ENCODE data around the gene LDB3. TPM values are rescaled to one million over a fixed set of nuclear protein-coding genes. Genes with fewer than 3 reads are reported as not detected.

The LDB3 gene
- total RNA-seq, 2 donors from 2014 or later, result 0.11 to 0.35 TPM

DNA sequence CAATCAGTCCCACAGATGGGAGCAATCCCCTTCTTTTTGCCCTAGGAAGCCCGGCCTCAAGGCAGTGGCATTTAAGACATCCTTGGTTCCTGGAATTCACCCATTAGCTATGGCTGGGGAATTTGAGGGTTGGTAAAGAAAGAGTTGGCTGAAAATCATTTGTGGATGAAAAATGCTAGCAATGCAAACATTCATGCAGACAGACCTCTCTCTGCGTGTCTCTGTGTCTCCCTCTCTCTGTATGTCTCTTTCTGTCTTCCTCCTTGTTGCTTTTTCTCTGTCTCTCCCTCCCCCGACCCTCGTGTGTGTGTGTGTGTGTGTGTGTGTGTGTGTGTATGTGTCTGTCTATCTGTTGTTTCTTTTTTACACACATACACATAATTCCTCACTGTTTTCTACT is 19.4 kb downstream of the LDB3 start:
- 79% methylated on average over 1 of the region's 4 CpGs; no CpG with 5 or more reads in 1 of the 2 experiments for WGBS, 2 experiments (ENCODE audit: insufficient coverage in 1 of 2, insufficient read length in 1 of 2)
- no peak overlapping the region for H3K9ac ChIP-seq (ENCODE audit: extremely low read depth, low read length, poor library complexity, severe bottlenecking)
- H3K4me3 Mint-ChIP-seq, result no peak overlapping the region
- DNase-seq, result no peak
- no peaks in the 10 kb centered on the region for H3K9me3 Mint-ChIP-seq
- no peaks in the 10 kb centered on the region for H3K27me3 ChIP-seq (ENCODE audit: control insufficient read depth, insufficient read depth, low read length, poor library complexity, severe bottlenecking)
- H3K4me1 ChIP-seq (ENCODE audit: control insufficient read depth, insufficient read depth, low read length), result no peaks in the 10 kb centered on the region
- TF ChIP-seq, protein P1, sequence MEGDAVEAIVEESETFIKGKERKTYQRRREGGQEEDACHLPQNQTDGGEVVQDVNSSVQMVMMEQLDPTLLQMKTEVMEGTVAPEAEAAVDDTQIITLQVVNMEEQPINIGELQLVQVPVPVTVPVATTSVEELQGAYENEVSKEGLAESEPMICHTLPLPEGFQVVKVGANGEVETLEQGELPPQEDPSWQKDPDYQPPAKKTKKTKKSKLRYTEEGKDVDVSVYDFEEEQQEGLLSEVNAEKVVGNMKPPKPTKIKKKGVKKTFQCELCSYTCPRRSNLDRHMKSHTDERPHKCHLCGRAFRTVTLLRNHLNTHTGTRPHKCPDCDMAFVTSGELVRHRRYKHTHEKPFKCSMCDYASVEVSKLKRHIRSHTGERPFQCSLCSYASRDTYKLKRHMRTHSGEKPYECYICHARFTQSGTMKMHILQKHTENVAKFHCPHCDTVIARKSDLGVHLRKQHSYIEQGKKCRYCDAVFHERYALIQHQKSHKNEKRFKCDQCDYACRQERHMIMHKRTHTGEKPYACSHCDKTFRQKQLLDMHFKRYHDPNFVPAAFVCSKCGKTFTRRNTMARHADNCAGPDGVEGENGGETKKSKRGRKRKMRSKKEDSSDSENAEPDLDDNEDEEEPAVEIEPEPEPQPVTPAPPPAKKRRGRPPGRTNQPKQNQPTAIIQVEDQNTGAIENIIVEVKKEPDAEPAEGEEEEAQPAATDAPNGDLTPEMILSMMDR (conservative IDR thresholded peaks at IDR 0.05), result no peak
- H3K27ac Mint-ChIP-seq, result no peak overlapping the region
- no peak overlapping the region for H3K27ac ChIP-seq (ENCODE audit: low read depth, low read length)
- H3K36me3 Mint-ChIP-seq (ENCODE audit: low read depth), result no peaks in the 10 kb centered on the region
- H3K36me3 ChIP-seq (ENCODE audit: control insufficient read depth, insufficient read depth, low read length), result no peaks in the 10 kb centered on the region
- no peaks in the 10 kb centered on the region for H3K9me3 ChIP-seq (ENCODE audit: control insufficient read depth, low read length)
- no peaks in the 10 kb centered on the region for H3K27me3 Mint-ChIP-seq (ENCODE audit: insufficient read depth)
- peaks cover 4% of the 10 kb centered on the region for H3K4me1 Mint-ChIP-seq
- H3K4me3 ChIP-seq (ENCODE audit: low read length), result no peak overlapping the region

DNA sequence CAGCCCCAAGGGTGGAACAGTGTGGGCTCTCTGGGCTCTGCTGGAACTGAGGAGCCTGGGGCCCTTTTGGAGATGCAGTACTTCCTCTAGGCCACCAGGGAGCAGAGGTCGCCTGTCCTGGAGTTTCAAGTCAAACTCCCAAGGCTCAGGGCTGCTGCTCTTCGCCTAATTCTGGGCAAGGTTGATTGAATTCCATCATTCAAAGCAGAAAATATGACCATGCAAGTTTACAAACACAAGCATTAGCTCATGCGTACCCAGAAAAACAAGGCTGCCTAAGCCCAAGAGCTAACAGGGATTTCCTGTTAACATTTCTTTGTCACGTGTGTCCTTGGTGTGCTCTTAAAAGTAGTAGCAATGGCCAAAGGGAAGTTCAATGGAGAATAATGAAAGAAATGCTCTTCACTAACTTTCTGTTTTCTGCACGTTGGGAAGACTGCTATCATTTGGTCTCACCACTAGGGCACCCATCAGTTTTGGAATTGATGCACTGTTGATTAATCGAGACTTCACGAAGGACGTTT is 20.1 kb downstream of the LDB3 start:
- DNase-seq, result peak; percentile 89
- Mint-ChIP-seq H3K9me3 (no peaks in the 10 kb centered on the region), H3K4me1 (peaks cover 7% of the 10 kb centered on the region), H3K27me3 (ENCODE audit: insufficient read depth) (no peaks in the 10 kb centered on the region), H3K27ac (no peak overlapping the region), H3K4me3 (no peak overlapping the region), H3K36me3 (ENCODE audit: low read depth) (no peaks in the 10 kb centered on the region)
- Histone ChIP-seq H3K4me1 (ENCODE audit: control insufficient read depth, insufficient read depth, low read length) (no peaks in the 10 kb centered on the region), H3K9ac (ENCODE audit: extremely low read depth, low read length, poor library complexity, severe bottlenecking) (no peak overlapping the region), H3K4me3 (ENCODE audit: low read length) (no peak overlapping the region), H3K9me3 (ENCODE audit: control insufficient read depth, low read length) (no peaks in the 10 kb centered on the region), H3K27ac (ENCODE audit: low read depth, low read length) (no peak overlapping the region), H3K36me3 (ENCODE audit: control insufficient read depth, insufficient read depth, low read length) (no peaks in the 10 kb centered on the region), H3K27me3 (ENCODE audit: control insufficient read depth, insufficient read depth, low read length, poor library complexity, severe bottlenecking) (no peaks in the 10 kb centered on the region)
- 53% methylated on average over 7 to 8 of the region's 8 CpGs for WGBS, 2 experiments (ENCODE audit: insufficient coverage in 1 of 2, insufficient read length in 1 of 2)
- TF ChIP-seq, protein P1 (conservative IDR thresholded peaks at IDR 0.05), result peak; percentile 91

DNA sequence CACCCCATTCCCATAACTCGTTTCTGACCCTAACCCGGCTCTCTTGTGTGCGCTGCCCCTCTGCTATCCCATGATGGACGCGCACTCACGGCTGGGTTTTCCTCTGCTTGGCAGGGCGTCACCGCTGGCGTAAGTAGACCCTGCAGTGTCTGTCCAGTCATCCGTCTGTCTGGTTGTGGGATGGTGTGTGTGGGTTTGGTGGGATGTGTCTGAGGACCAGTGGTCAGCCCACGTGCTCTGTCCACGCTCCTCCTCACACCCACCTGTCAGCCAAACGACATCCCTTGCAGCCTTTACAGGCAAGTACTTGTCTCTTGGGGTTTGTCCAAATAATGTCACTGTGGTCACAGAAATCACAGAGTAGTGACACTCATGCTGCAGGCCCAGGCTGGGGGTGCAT is 20.8 kb downstream of the LDB3 start:
- H3K4me3 Mint-ChIP-seq, result no peak overlapping the region
- H3K4me3 ChIP-seq (ENCODE audit: low read length), result no peak overlapping the region
- H3K9me3 ChIP-seq (ENCODE audit: control insufficient read depth, low read length), result no peaks in the 10 kb centered on the region
- H3K27me3 ChIP-seq (ENCODE audit: control insufficient read depth, insufficient read depth, low read length, poor library complexity, severe bottlenecking), result no peaks in the 10 kb centered on the region
- TF ChIP-seq, protein P1 (conservative IDR thresholded peaks at IDR 0.05), result no peak
- H3K27me3 Mint-ChIP-seq (ENCODE audit: insufficient read depth), result no peaks in the 10 kb centered on the region
- H3K4me1 Mint-ChIP-seq, result peaks cover 12% of the 10 kb centered on the region
- no peaks in the 10 kb centered on the region for H3K36me3 ChIP-seq (ENCODE audit: control insufficient read depth, insufficient read depth, low read length)
- H3K9me3 Mint-ChIP-seq, result no peaks in the 10 kb centered on the region
- 93 to 98% methylated on average over 6 to 13 of the region's 13 CpGs for WGBS, 2 experiments (ENCODE audit: insufficient coverage in 1 of 2, insufficient read length in 1 of 2)
- no peaks in the 10 kb centered on the region for H3K4me1 ChIP-seq (ENCODE audit: control insufficient read depth, insufficient read depth, low read length)
- DNase-seq, result no peak
- H3K9ac ChIP-seq (ENCODE audit: extremely low read depth, low read length, poor library complexity, severe bottlenecking), result no peak overlapping the region
- H3K36me3 Mint-ChIP-seq (ENCODE audit: low read depth), result no peaks in the 10 kb centered on the region
- H3K27ac Mint-ChIP-seq, result no peak overlapping the region
- no peak overlapping the region for H3K27ac ChIP-seq (ENCODE audit: low read depth, low read length)
